Measurements from ENCODE around the gene TMEM184B. TPM values are rescaled to one million over a fixed set of nuclear protein-coding genes. Genes with fewer than 3 reads are reported as not detected.
A peak's percentile ranks its signal among the peaks of the same experiment; 100 is the strongest.
"Not testable (repeated sequence)": the region's sequence is repeated elsewhere in the genome, so short reads cannot be mapped to it uniquely, and the experiment has no call there.

TMEM184B gene
- total RNA-seq, 4 donors from 2014 or later, result 61.1 to 138 (median 72.0) TPM

GRCh38 chr22:38186429-38186828 is 86.4 kb downstream of the TMEM184B start:
- no peak for DNase-seq (ENCODE audit: low spot score in 2 of 2)
- TF ChIP-seq CTCF (IDR thresholded peaks at IDR 0.05), result no peak
- no peak for TF ChIP-seq POLR2A (IDR thresholded peaks at IDR 0.05)
- TF ChIP-seq EP300 (IDR thresholded peaks at IDR 0.05), result no peak
- Histone ChIP-seq H3K4me3 (no peak overlapping the region), H3K4me1 (peaks cover 0 to 12% (median under 1%) of the 10 kb centered on the region in 4 donors), H3K9me3 (no peaks in the 10 kb centered on the region), H3K36me3 (no peaks in the 10 kb centered on the region), H3K27me3 (no peaks in the 10 kb centered on the region), H3K27ac (peak overlapping the region in 1 of 4 donors; percentile 62)
- WGBS, 2 donors, result 47 to 48% methylated on average over 5 of the region's 5 CpGs

GRCh38 chr22:38184788-38185187 is 88.0 kb downstream of the TMEM184B start:
- Histone ChIP-seq H3K36me3 (no peaks in the 10 kb centered on the region), H3K27me3 (no peaks in the 10 kb centered on the region), H3K4me1 (peaks cover 0 to 26% (median 5%) of the 10 kb centered on the region in 4 donors), H3K27ac (no peak overlapping the region), H3K9me3 (no peaks in the 10 kb centered on the region), H3K4me3 (no peak overlapping the region)
- WGBS, 2 donors, result 62 to 77% methylated on average over 7 of the region's 7 CpGs
- no peak for TF ChIP-seq CTCF (IDR thresholded peaks at IDR 0.05)
- no peak for TF ChIP-seq EP300 (IDR thresholded peaks at IDR 0.05)
- TF ChIP-seq POLR2A (IDR thresholded peaks at IDR 0.05), result no peak
- no peak for DNase-seq (ENCODE audit: low spot score in 2 of 2)

- no peaks in the 10 kb centered on the region for H3K27me3 ChIP-seq
- WGBS, 2 donors, result 1 to 2% methylated on average over 31 to 48 of the region's 48 CpGs
- H3K4me1 ChIP-seq, result peaks cover 0 to 40% (median 15%) of the 10 kb centered on the region in 4 donors
- TF ChIP-seq EP300 (IDR thresholded peaks at IDR 0.05) (peak; percentile 82 to 85), CTCF (IDR thresholded peaks at IDR 0.05) (peak in 1 of 5 experiments; percentile 18), POLR2A (IDR thresholded peaks at IDR 0.05) (peak in 1 of 2 donors; percentile 68)
- peak within 1 kb of the TSS; percentile 87 to 99 (median 92) for H3K27ac ChIP-seq
- peak; percentile 95 to 97 for DNase-seq (ENCODE audit: low spot score in 2 of 2)
- peak within 1 kb of the TSS; percentile 40 to 75 (median 66) for H3K4me3 ChIP-seq
- H3K36me3 ChIP-seq, result no peaks in the 10 kb centered on the region
- no peaks in the 10 kb centered on the region for H3K9me3 ChIP-seq
Observed at GRCh38 chr22:38181453-38182200, 91.2 kb downstream of the TMEM184B start, which contains the start of gene PLA2G6. Gene PLA2G6, minus strand, starts transcription at chr22:38181830. Its CDS starts 12,404 bp downstream, at chr22:38169426.

- Histone ChIP-seq H3K4me3 (peak overlapping the region; percentile 40 to 75 (median 66)), H3K36me3 (no peaks in the 10 kb centered on the region), H3K27me3 (no peaks in the 10 kb centered on the region), H3K4me1 (peaks cover 0 to 41% (median 15%) of the 10 kb centered on the region in 4 donors), H3K9me3 (no peaks in the 10 kb centered on the region), H3K27ac (peak overlapping the region; percentile 87 to 99 (median 92))
- peak; percentile 10 to 46 for TF ChIP-seq EP300 (IDR thresholded peaks at IDR 0.05)
- TF ChIP-seq CTCF (IDR thresholded peaks at IDR 0.05), result no peak
- DNase-seq (ENCODE audit: low spot score in 2 of 2), result peak in 1 of 2 donors; percentile 52
- WGBS, 2 donors, result 15 to 16% methylated on average over 14 of the region's 14 CpGs
Observed at GRCh38 chr22:38180841-38181452, 91.9 kb downstream of the TMEM184B start.

- not testable (repeated sequence) for H3K27me3 ChIP-seq
- WGBS, 2 donors, result 98% methylated on average over 7 of the region's 7 CpGs
- peaks cover 0 to 43% (median 15%) of the 10 kb centered on the region in 4 donors for H3K4me1 ChIP-seq
Observed at GRCh38 chr22:38178605-38178937, 94.2 kb downstream of the TMEM184B start.

More at GRCh38 chr22:38178605-38178937, 94.2 kb downstream of the TMEM184B start:
- H3K27ac ChIP-seq, result peak overlapping the region; percentile 45 to 99 (median 74)
- H3K9me3 ChIP-seq; DNase-seq (ENCODE audit: low spot score in 2 of 2); H3K36me3 ChIP-seq; H3K4me3 ChIP-seq: not testable (repeated sequence)
